Measurements from ENCODE around the gene WASHC4. TPM values are rescaled to one million over a fixed set of nuclear protein-coding genes. Genes with fewer than 3 reads are reported as not detected.

Gene WASHC4
- total and polyA plus RNA-seq, 4 experiments from 2014 or later: 36.7 to 75.4 (median 54.7) TPM

- H3K9me3 Mint-ChIP-seq: no peaks in the 10 kb centered on the region
- Histone ChIP-seq H3K4me1 (ENCODE audit: insufficient read depth, low read length) (no peaks in the 10 kb centered on the region), H3K4me3 (ENCODE audit: low read length in 2 of 2) (no peak overlapping the region), H3K36me3 (ENCODE audit: insufficient read depth, low read length) (peaks cover 23% of the 10 kb centered on the region), H3K27me3 (ENCODE audit: insufficient read depth, low read length) (no peaks in the 10 kb centered on the region), H3K27ac (ENCODE audit: low read depth, low read length) (no peak overlapping the region), H3K9me3 (ENCODE audit: control insufficient read depth in 1 of 2, low read length in 2 of 2) (no peaks in the 10 kb centered on the region)
- peak overlapping the region in 1 of 7 donors; percentile 29 for H3K27ac Mint-ChIP-seq
- no peaks in the 10 kb centered on the region for H3K27me3 Mint-ChIP-seq
- H3K36me3 Mint-ChIP-seq: peaks cover 36 to 61% of the 10 kb centered on the region in 2 donors
- intact Hi-C loops (cut with micrococcal nuclease): no loop called here
- CTCF ChIA-PET (ENCODE audit: partially characterized antibody): no interaction called here
- POLR2A ChIA-PET (ENCODE audit: partially characterized antibody): interaction anchor here (0.7 kb wide), 1 partner anchor 1079 kb away, joined by 3 read pairs; no protein-coding TSS in a partner anchor
- H3K4me1 Mint-ChIP-seq: peaks cover 4 to 15% (median 6%) of the 10 kb centered on the region in 4 donors
- DNase-seq: no peak
- no peak overlapping the region for H3K4me3 Mint-ChIP-seq
Measured at GRCh38 chr12:105141320-105141922, 33.9 kb downstream of the WASHC4 start.

- H3K36me3 ChIP-seq (ENCODE audit: insufficient read depth, low read length): peaks cover 27% of the 10 kb centered on the region
- Mint-ChIP-seq H3K27ac (peak overlapping the region in 1 of 7 donors; percentile 30), H3K4me3 (no peak overlapping the region), H3K9me3 (no peaks in the 10 kb centered on the region), H3K27me3 (no peaks in the 10 kb centered on the region), H3K36me3 (peaks cover 40 to 59% of the 10 kb centered on the region in 2 donors), H3K4me1 (peaks cover 0 to 7% (median 4%) of the 10 kb centered on the region in 4 donors)
- H3K27ac ChIP-seq (ENCODE audit: low read depth, low read length): no peak overlapping the region
- no peak overlapping the region for H3K4me3 ChIP-seq (ENCODE audit: low read length in 2 of 2)
- ChIA-PET CTCF (ENCODE audit: partially characterized antibody) (no interaction called here), POLR2A (ENCODE audit: partially characterized antibody) (no interaction called here)
- H3K9me3 ChIP-seq (ENCODE audit: control insufficient read depth in 1 of 2, low read length in 2 of 2): no peaks in the 10 kb centered on the region
- DNase-seq: no peak
- H3K27me3 ChIP-seq (ENCODE audit: insufficient read depth, low read length): no peaks in the 10 kb centered on the region
- intact Hi-C loops (cut with micrococcal nuclease): no loop called here
- no peaks in the 10 kb centered on the region for H3K4me1 ChIP-seq (ENCODE audit: insufficient read depth, low read length)
Measured at GRCh38 chr12:105142259-105142658, 34.7 kb downstream of the WASHC4 start.

- no peak overlapping the region for H3K4me3 ChIP-seq (ENCODE audit: low read length in 2 of 2)
- no peak overlapping the region for H3K27ac ChIP-seq (ENCODE audit: low read depth, low read length)
- peak overlapping the region in 2 of 7 donors; percentile 16 to 58 for H3K27ac Mint-ChIP-seq
- H3K4me3 Mint-ChIP-seq: no peak overlapping the region
- H3K27me3 Mint-ChIP-seq: no peaks in the 10 kb centered on the region
- no peaks in the 10 kb centered on the region for H3K9me3 ChIP-seq (ENCODE audit: control insufficient read depth in 1 of 2, low read length in 2 of 2)
- H3K36me3 Mint-ChIP-seq: peaks cover 31 to 70% of the 10 kb centered on the region in 2 donors
- ChIA-PET POLR2A (ENCODE audit: partially characterized antibody) (no interaction called here), CTCF (ENCODE audit: partially characterized antibody) (no interaction called here)
- H3K36me3 ChIP-seq (ENCODE audit: insufficient read depth, low read length): peaks cover 57% of the 10 kb centered on the region
- intact Hi-C loops (cut with micrococcal nuclease): no loop called here
- DNase-seq: no peak
- H3K9me3 Mint-ChIP-seq: no peaks in the 10 kb centered on the region
- H3K4me1 ChIP-seq (ENCODE audit: insufficient read depth, low read length): no peaks in the 10 kb centered on the region
- no peaks in the 10 kb centered on the region for H3K27me3 ChIP-seq (ENCODE audit: insufficient read depth, low read length)
- peaks cover 0 to 8% (median 2%) of the 10 kb centered on the region in 4 donors for H3K4me1 Mint-ChIP-seq
Measured at GRCh38 chr12:105156260-105156659, 48.7 kb downstream of the WASHC4 start.

GRCh38 chr12:105157606-105158005 is 50.1 kb downstream of the WASHC4 start:
- intact Hi-C loops (cut with micrococcal nuclease): no loop called here
- CTCF ChIA-PET (ENCODE audit: partially characterized antibody): no interaction called here

GRCh38 chr12:105158876-105159275 is 51.3 kb downstream of the WASHC4 start:
- peaks cover 44 to 75% of the 10 kb centered on the region in 2 donors for H3K36me3 Mint-ChIP-seq
- Histone ChIP-seq H3K4me1 (ENCODE audit: insufficient read depth, low read length) (no peaks in the 10 kb centered on the region), H3K36me3 (ENCODE audit: insufficient read depth, low read length) (peaks cover 60% of the 10 kb centered on the region), H3K27ac (ENCODE audit: low read depth, low read length) (no peak overlapping the region), H3K27me3 (ENCODE audit: insufficient read depth, low read length) (no peaks in the 10 kb centered on the region), H3K4me3 (ENCODE audit: low read length in 2 of 2) (no peak overlapping the region), H3K9me3 (ENCODE audit: control insufficient read depth in 1 of 2, low read length in 2 of 2) (no peaks in the 10 kb centered on the region)
- DNase-seq: no peak
- H3K27me3 Mint-ChIP-seq: no peaks in the 10 kb centered on the region
- intact Hi-C loops (cut with micrococcal nuclease): no loop called here
- peaks cover 0 to 8% (median 2%) of the 10 kb centered on the region in 4 donors for H3K4me1 Mint-ChIP-seq
- H3K27ac Mint-ChIP-seq: no peak overlapping the region
- ChIA-PET CTCF (ENCODE audit: partially characterized antibody) (no interaction called here), POLR2A (ENCODE audit: partially characterized antibody) (no interaction called here)
- H3K9me3 Mint-ChIP-seq: no peaks in the 10 kb centered on the region
- no peak overlapping the region for H3K4me3 Mint-ChIP-seq

More at GRCh38 chr12:105157606-105158005, 50.1 kb downstream of the WASHC4 start:
- no peaks in the 10 kb centered on the region for H3K9me3 ChIP-seq (ENCODE audit: control insufficient read depth in 1 of 2, low read length in 2 of 2)
- Mint-ChIP-seq H3K9me3 (no peaks in the 10 kb centered on the region), H3K27me3 (no peaks in the 10 kb centered on the region), H3K4me1 (peaks cover 0 to 8% (median 2%) of the 10 kb centered on the region in 4 donors), H3K4me3 (no peak overlapping the region), H3K27ac (peak overlapping the region in 2 of 7 donors; percentile 22 to 32), H3K36me3 (peaks cover 36 to 74% of the 10 kb centered on the region in 2 donors)
- H3K4me1 ChIP-seq (ENCODE audit: insufficient read depth, low read length): no peaks in the 10 kb centered on the region
- peaks cover 62% of the 10 kb centered on the region for H3K36me3 ChIP-seq (ENCODE audit: insufficient read depth, low read length)
- H3K27ac ChIP-seq (ENCODE audit: low read depth, low read length): no peak overlapping the region
- H3K27me3 ChIP-seq (ENCODE audit: insufficient read depth, low read length): no peaks in the 10 kb centered on the region
- no peak overlapping the region for H3K4me3 ChIP-seq (ENCODE audit: low read length in 2 of 2)
- DNase-seq: no peak
- POLR2A ChIA-PET (ENCODE audit: partially characterized antibody): no interaction called here

GRCh38 chr12:105162174-105162573 is 54.6 kb downstream of the WASHC4 start:
- intact Hi-C loops (cut with micrococcal nuclease): no loop called here
- no peaks in the 10 kb centered on the region for H3K9me3 Mint-ChIP-seq
- H3K36me3 Mint-ChIP-seq: peaks cover 45 to 77% of the 10 kb centered on the region in 2 donors
- peaks cover 0 to 6% (median under 1%) of the 10 kb centered on the region in 4 donors for H3K4me1 Mint-ChIP-seq
- no peaks in the 10 kb centered on the region for H3K9me3 ChIP-seq (ENCODE audit: control insufficient read depth in 1 of 2, low read length in 2 of 2)
- no peaks in the 10 kb centered on the region for H3K4me1 ChIP-seq (ENCODE audit: insufficient read depth, low read length)
- no peak for DNase-seq
- ChIA-PET POLR2A (ENCODE audit: partially characterized antibody) (interaction anchor here (1.2 kb wide), 1 partner anchor 14 kb away, joined by 3 read pairs; no protein-coding TSS in a partner anchor), CTCF (ENCODE audit: partially characterized antibody) (no interaction called here)
- H3K27me3 Mint-ChIP-seq: no peaks in the 10 kb centered on the region
- peak overlapping the region in 1 of 7 donors; percentile 48 for H3K27ac Mint-ChIP-seq
- no peak overlapping the region for H3K4me3 ChIP-seq (ENCODE audit: low read length in 2 of 2)
- H3K36me3 ChIP-seq (ENCODE audit: insufficient read depth, low read length): peaks cover 61% of the 10 kb centered on the region
- no peak overlapping the region for H3K27ac ChIP-seq (ENCODE audit: low read depth, low read length)
- H3K27me3 ChIP-seq (ENCODE audit: insufficient read depth, low read length): no peaks in the 10 kb centered on the region
- H3K4me3 Mint-ChIP-seq: no peak overlapping the region

GRCh38 chr12:105164068-105164467 is 56.5 kb downstream of the WASHC4 start:
- ChIA-PET POLR2A (ENCODE audit: partially characterized antibody) (no interaction called here), CTCF (ENCODE audit: partially characterized antibody) (interaction anchor here (1.9 kb wide), 1 partner anchor 10 kb away, joined by 5 read pairs; no protein-coding TSS in a partner anchor)
- peaks cover 0 to 4% (median under 1%) of the 10 kb centered on the region in 4 donors for H3K4me1 Mint-ChIP-seq
- intact Hi-C loops (cut with micrococcal nuclease): no loop called here
- no peak overlapping the region for H3K27ac ChIP-seq (ENCODE audit: low read depth, low read length)
- H3K4me3 ChIP-seq (ENCODE audit: low read length in 2 of 2): no peak overlapping the region
- H3K4me1 ChIP-seq (ENCODE audit: insufficient read depth, low read length): no peaks in the 10 kb centered on the region
- H3K27ac Mint-ChIP-seq: no peak overlapping the region
- peaks cover 37 to 70% of the 10 kb centered on the region in 2 donors for H3K36me3 Mint-ChIP-seq
- no peaks in the 10 kb centered on the region for H3K9me3 ChIP-seq (ENCODE audit: control insufficient read depth in 1 of 2, low read length in 2 of 2)
- DNase-seq: no peak
- no peaks in the 10 kb centered on the region for H3K27me3 Mint-ChIP-seq
- H3K9me3 Mint-ChIP-seq: no peaks in the 10 kb centered on the region
- no peak overlapping the region for H3K4me3 Mint-ChIP-seq
- peaks cover 49% of the 10 kb centered on the region for H3K36me3 ChIP-seq (ENCODE audit: insufficient read depth, low read length)
- no peaks in the 10 kb centered on the region for H3K27me3 ChIP-seq (ENCODE audit: insufficient read depth, low read length)

Measured in CD4-positive, alpha-beta memory T cell (primary cell).